MG63 (cell line): ENCODE results near the gene BIRC6. TPM values are rescaled to one million over a fixed set of nuclear protein-coding genes. Genes with fewer than 3 reads are reported as not detected.
"Not testable (repeated sequence)": the region's sequence is repeated elsewhere in the genome, so short reads cannot be mapped to it uniquely, and the experiment has no call there.

Experiments used
- DNase-seq: peaks from one replicate; pipeline ENCODE4 v3.0.0-alpha.2; 2020
- H3K27me3 ChIP-seq: fragments of 250-450 bp; sonication (Bioruptor Pico); 2 replicates; pipeline ENCODE4 v1.5.1; 2020; ENCODE audit warnings: mild to moderate bottlenecking, moderate library complexity
- H3K36me3 ChIP-seq: fragments of 250-450 bp; sonication (Bioruptor Pico); 2 replicates; pipeline ENCODE4 v1.5.1; 2020; ENCODE audit warnings: mild to moderate bottlenecking, moderate library complexity
- H3K4me3 ChIP-seq: fragments of 250-450 bp; sonication (Bioruptor Pico); 2 replicates; pipeline ENCODE4 v1.5.1; 2020; ENCODE audit warnings: mild to moderate bottlenecking, moderate library complexity
- H3K9me3 ChIP-seq: fragments of 250-450 bp; sonication (Bioruptor Pico); 2 replicates; pipeline ENCODE4 v1.5.1; 2020; ENCODE audit warnings: mild to moderate bottlenecking, moderate library complexity
- total RNA-seq: library from RNA; depleted of rRNA; stranded (reverse); fragments of >200 nt; shearing (Covaris generic); gene quantifications from 2 replicates; pipeline ENCODE4 v1.2.3, GENCODE V29; 2014; ENCODE audit warnings: low replicate concordance

The BIRC6 gene
- total RNA-seq, 1 experiment from 2014 or later = 27.5 TPM

GRCh38 chr2:32422133-32422532 lies 65.3 kb downstream of the BIRC6 start:
- H3K27me3 ChIP-seq = no peaks in the 10 kb centered on the region
- H3K9me3 ChIP-seq = no peaks in the 10 kb centered on the region
- no peak overlapping the region for H3K4me3 ChIP-seq
- peaks cover 32% of the 10 kb centered on the region for H3K36me3 ChIP-seq
- DNase-seq = no peak

DNA sequence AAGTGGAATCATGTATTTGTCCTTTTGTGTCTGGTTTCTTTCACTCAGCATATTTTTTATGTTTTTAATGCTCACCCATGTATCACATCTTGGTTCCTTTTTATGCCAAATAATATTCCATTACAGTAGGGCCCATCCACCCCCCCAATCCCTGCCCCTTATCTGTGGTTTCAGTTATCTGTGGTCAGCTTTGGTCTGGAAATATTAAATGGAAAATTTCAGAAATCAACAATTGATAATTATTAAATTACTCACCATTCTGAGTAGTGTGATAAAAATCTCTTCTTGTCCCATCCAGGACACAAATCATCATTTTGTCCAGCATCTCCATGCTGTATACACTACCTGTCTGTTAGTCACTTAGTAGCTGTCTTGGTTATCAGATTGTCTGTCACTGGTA lies 66.7 kb downstream of the BIRC6 start:
- DNase-seq = no peak
- Histone ChIP-seq H3K36me3 (peaks cover 18% of the 10 kb centered on the region), H3K27me3 (no peaks in the 10 kb centered on the region), H3K9me3 (no peaks in the 10 kb centered on the region), H3K4me3 (no peak overlapping the region)

- Histone ChIP-seq H3K36me3 (peaks cover 18% of the 10 kb centered on the region), H3K4me3 (no peak overlapping the region), H3K9me3 (no peaks in the 10 kb centered on the region), H3K27me3 (no peaks in the 10 kb centered on the region)
- DNase-seq = no peak
Measured at GRCh38 chr2:32424739-32425138, 67.9 kb downstream of the BIRC6 start.

GRCh38 chr2:32425719-32426141 lies 68.9 kb downstream of the BIRC6 start:
- Histone ChIP-seq H3K9me3 (no peaks in the 10 kb centered on the region), H3K4me3 (no peak overlapping the region), H3K27me3 (no peaks in the 10 kb centered on the region), H3K36me3 (peaks cover 20% of the 10 kb centered on the region)
- DNase-seq = peak; percentile 12

DNA sequence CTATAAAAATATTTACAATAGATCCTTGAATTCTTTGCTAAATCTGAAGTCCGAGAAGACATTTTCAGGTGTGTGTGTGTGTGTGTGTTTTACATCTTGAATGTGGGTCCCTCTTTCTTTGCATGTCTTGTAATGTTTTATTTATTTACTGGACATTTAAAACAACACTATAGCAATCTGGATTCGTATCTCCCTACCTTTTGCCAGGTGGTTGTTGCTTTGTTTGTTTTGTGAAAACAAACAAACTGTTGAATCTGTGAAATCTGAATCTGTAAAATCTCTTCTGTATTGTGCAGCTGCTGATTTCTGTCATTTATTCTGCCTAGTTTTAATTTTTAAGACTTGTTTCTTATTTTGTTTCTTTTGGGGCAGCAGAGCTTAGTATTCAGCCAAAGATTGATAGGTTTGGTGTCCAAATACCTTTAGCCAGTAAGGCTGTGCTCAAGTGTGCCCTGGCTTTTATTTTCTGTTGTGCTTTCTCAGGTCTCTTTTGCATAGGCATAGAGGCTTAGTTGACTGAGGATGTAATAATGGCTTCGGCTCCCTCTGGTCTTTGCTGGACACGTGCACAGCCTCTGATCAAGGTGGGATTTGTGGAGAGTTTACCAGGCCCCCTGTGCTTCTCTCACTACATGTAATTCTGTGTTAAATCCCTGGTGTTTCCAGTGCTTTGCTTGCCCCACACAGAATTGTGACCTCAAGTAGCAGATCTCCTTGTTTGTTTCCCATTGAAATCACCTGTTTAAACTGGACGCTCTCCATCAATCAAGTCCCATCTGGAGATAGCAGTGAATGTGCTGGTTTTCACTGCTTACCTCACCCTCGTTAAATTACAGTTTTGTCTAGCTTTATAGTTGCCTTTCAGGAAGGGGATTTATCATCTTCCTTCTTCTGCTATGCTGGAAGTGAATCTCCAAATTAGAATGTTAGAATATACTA lies 71.1 kb downstream of the BIRC6 start:
- DNase-seq = no peak
- Histone ChIP-seq H3K36me3 (peaks cover 26% of the 10 kb centered on the region), H3K4me3 (no peak overlapping the region), H3K9me3 (no peaks in the 10 kb centered on the region), H3K27me3 (no peaks in the 10 kb centered on the region)

- Histone ChIP-seq H3K27me3 (no peaks in the 10 kb centered on the region), H3K9me3 (no peaks in the 10 kb centered on the region), H3K4me3 (no peak overlapping the region), H3K36me3 (peaks cover 37% of the 10 kb centered on the region)
- DNase-seq = no peak
Measured at GRCh38 chr2:32430804-32431203, 74.0 kb downstream of the BIRC6 start.

DNA sequence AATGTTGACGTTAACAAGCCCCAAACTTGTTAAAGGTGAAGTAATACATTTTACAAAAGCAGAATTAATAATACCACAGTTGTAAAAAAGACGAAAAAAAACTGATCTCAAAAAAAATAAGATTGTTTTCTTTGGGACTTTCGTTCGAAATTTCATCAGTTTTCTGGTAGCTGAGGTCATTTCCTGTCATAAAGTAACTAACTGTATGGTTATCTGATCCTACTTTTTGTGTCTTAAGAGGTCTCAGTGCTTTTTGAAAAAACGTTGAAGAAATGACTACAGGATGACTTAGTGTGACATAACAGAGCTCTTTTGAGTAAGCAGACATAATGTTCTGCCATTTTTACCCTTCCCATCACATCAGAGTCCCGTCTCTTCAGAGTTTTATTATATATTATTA lies 79.3 kb downstream of the BIRC6 start:
- H3K4me3 ChIP-seq = no peak overlapping the region
- H3K27me3 ChIP-seq = no peaks in the 10 kb centered on the region
- peaks cover 65% of the 10 kb centered on the region for H3K36me3 ChIP-seq
- DNase-seq = no peak
- no peaks in the 10 kb centered on the region for H3K9me3 ChIP-seq

- Histone ChIP-seq H3K9me3 (no peaks in the 10 kb centered on the region), H3K27me3 (no peaks in the 10 kb centered on the region), H3K36me3 (peaks cover 67% of the 10 kb centered on the region), H3K4me3 (no peak overlapping the region)
- DNase-seq = no peak
Measured at GRCh38 chr2:32442020-32442467, 85.2 kb downstream of the BIRC6 start.

DNA sequence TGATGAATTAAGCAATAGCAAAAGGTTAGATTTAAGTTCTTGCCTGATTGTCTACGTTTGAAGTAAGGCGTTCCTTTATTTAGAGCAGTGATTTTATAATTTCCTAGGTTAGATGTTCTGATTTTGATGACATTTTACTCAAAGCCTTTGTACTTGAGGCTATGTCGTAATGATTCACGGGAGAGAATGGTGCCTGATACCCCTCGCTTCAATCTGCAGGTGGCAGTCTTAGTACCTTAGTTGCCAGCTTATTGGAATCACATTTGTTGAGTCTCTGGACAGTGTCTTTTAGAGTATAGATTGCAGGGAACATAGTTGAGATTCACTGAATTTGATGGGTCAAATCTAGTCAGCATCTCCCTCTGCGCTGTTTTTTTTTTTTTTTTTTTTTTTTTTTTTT lies 89.5 kb downstream of the BIRC6 start:
- H3K36me3 ChIP-seq = peaks cover 55% of the 10 kb centered on the region

GRCh38 chr2:32450851-32451250 lies 94.0 kb downstream of the BIRC6 start:
- Histone ChIP-seq H3K4me3 (no peak overlapping the region), H3K36me3 (peaks cover 36% of the 10 kb centered on the region), H3K9me3 (no peaks in the 10 kb centered on the region), H3K27me3 (no peaks in the 10 kb centered on the region)
- DNase-seq = no peak

More for the DNA sequence above, 89.5 kb downstream of the BIRC6 start:
- Histone ChIP-seq H3K27me3 (no peaks in the 10 kb centered on the region), H3K9me3 (no peaks in the 10 kb centered on the region), H3K4me3 (no peak overlapping the region)
- DNase-seq = no peak

DNA sequence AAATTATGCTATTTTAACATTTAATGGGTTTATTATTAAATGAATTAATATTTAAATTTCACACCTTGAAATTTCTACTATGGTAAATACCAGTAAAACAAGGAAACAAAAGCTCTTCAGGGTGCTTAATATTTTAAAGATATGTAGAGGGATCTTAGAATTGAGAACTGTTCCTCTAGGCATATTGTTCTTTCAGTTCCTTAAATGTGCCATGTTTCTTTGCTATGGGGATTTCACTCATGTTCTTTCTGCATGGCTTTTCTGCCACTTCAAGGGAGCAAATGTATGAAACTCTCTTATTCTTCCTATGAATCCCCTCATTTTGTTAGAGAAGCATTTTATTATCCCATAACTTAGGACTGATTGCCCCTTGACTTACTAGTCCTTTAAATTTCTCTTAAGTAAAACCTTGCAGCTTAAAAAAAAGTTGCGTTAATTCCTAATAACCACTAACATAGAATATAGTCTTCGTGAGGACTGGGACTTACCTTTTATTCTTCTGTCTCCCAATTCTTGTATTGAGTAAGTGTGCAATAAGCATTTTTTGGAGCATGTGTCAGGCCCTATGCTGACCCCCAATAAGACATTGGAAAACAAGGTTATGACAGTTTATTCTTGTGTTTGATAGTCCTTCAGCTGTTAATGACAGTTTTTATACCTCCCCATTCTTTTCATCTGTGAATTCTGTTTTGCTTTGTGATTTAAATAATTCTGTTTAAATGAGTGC lies 95.7 kb downstream of the BIRC6 start:
- H3K4me3 ChIP-seq = no peak overlapping the region
- H3K27me3 ChIP-seq = no peaks in the 10 kb centered on the region
- DNase-seq = no peak
- H3K36me3 ChIP-seq = peaks cover 36% of the 10 kb centered on the region
- no peaks in the 10 kb centered on the region for H3K9me3 ChIP-seq

DNA sequence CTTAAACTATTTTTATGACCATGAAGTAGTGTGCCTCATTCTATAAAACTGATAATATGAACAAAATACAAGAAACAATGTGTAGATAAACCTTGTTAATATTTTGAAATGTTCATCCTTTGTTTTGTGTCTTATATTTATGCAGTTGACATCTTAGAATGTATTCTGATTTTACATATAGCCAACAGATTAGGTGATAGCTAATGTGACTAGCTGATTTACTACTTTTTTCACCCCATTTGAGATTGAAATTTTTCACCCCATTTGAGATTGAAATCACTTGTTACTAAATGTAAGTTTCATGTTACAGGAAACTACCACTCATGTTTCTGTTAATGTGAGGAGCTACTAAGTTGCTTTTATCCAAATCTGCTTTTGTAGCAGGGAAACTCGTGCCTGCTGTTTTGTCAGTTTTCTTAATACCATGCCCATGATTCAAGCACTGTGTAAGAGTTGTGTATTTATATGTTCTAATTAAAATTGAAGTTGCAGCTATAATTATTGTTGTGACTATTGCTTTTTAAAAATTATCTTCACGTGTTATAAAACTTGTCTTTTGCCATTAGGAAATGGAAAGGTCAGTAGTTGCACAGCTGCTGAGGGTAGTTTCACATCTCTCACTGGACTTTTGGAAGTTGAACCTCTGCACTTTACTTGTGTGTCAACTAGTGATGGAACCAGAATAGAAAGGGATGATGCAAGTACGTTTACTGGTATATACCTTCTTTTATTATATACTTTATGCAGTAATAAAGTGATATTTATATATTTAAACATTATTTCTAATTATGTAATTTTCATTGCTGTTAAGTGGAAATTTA lies 96.6 kb downstream of the BIRC6 start:
- no peak for DNase-seq
- peaks cover 39% of the 10 kb centered on the region for H3K36me3 ChIP-seq
- H3K4me3 ChIP-seq = no peak overlapping the region
- no peaks in the 10 kb centered on the region for H3K9me3 ChIP-seq
- no peaks in the 10 kb centered on the region for H3K27me3 ChIP-seq

GRCh38 chr2:32455816-32456215 lies 99.0 kb downstream of the BIRC6 start:
- Histone ChIP-seq H3K27me3 (no peaks in the 10 kb centered on the region), H3K4me3 (no peak overlapping the region), H3K9me3 (no peaks in the 10 kb centered on the region), H3K36me3 (peaks cover 25% of the 10 kb centered on the region)
- no peak for DNase-seq

- Histone ChIP-seq H3K36me3 (peaks cover 20% of the 10 kb centered on the region), H3K27me3 (no peaks in the 10 kb centered on the region), H3K4me3 (no peak overlapping the region), H3K9me3 (no peaks in the 10 kb centered on the region)
- DNase-seq = no peak
Measured at GRCh38 chr2:32456808-32457207, 100.0 kb downstream of the BIRC6 start.

GRCh38 chr2:32457814-32458213 lies 101.0 kb downstream of the BIRC6 start:
- Histone ChIP-seq H3K36me3 (peaks cover 30% of the 10 kb centered on the region), H3K27me3 (no peaks in the 10 kb centered on the region), H3K9me3 (no peaks in the 10 kb centered on the region), H3K4me3 (no peak overlapping the region)
- DNase-seq = no peak

- H3K9me3 ChIP-seq = not testable (repeated sequence)
Measured at GRCh38 chr2:32460861-32461260, 104.0 kb downstream of the BIRC6 start.

GRCh38 chr2:32463110-32463509 lies 106.3 kb downstream of the BIRC6 start:
- no peaks in the 10 kb centered on the region for H3K9me3 ChIP-seq
- DNase-seq = no peak
- peaks cover 52% of the 10 kb centered on the region for H3K36me3 ChIP-seq
- no peak overlapping the region for H3K4me3 ChIP-seq
- H3K27me3 ChIP-seq = no peaks in the 10 kb centered on the region

More at GRCh38 chr2:32460861-32461260, 104.0 kb downstream of the BIRC6 start:
- H3K4me3 ChIP-seq, H3K27me3 ChIP-seq, DNase-seq: not testable (repeated sequence)
- H3K36me3 ChIP-seq = peaks cover 39% of the 10 kb centered on the region
